GM12878 (cell line): Measurements from ENCODE around the gene TSHZ2. TPM values are rescaled to one million over a fixed set of nuclear protein-coding genes. Genes with fewer than 3 reads are reported as not detected.

ENCODE experiments used
- ATAC-seq: fragments of 200-7000 bp; cut with Tn5 transposase; 3 replicates; pipeline ENCODE4 v1.9.1; 2020; ENCODE audit warnings: mild to moderate bottlenecking, moderate library complexity
- BruUV-seq: library from RNA; stranded (reverse); fragments of 400-500 nt; replicated peaks from 2 replicates; lab custom pipeline; 2021; lab: Mats Ljungman, UMichigan
- CTCF ChIA-PET: fragments of 300-600 bp; sonication (Branson Sonifier 250); formaldehyde crosslinking; extraction: SDS; loops from one replicate; lab custom pipeline; 2021; ENCODE audit warnings: inconsistent platforms; lab: Yijun Ruan, JAX
- POLR2A ChIA-PET: fragments of 350-600 bp; formaldehyde crosslinking; extraction: SDS; loops from one replicate; lab custom pipeline; 2021; ENCODE audit warnings: inconsistent platforms; lab: Charles Lee
- RAD21 ChIA-PET: fragments of 300-600 bp; sonication (Branson Sonifier 250); formaldehyde crosslinking; loops from one replicate; lab custom pipeline; 2023; ENCODE audit warnings: antibody characterized with exemption; ENCODE audit not compliant: unreplicated experiment; lab: Charles Lee
- SMC1A ChIA-PET: fragments of 300-600 bp; sonication (Branson Sonifier 250); formaldehyde crosslinking; loops from one replicate; lab custom pipeline; 2023; ENCODE audit not compliant: unreplicated experiment, uncharacterized antibody; lab: Charles Lee
- DNase-seq: peaks from one replicate; pipeline ENCODE4 v3.0.0-alpha.2; 2011; ENCODE audit warnings: low read depth, low spot score
- FAIRE-seq: peaks from 3 replicates; lab custom pipeline; 2011; peaks lifted over from hg19 to GRCh38; lab: Jason Lieb, UNC
- H2AFZ ChIP-seq: 2 replicates; pipeline ENCODE4 v1.6.0; 2011; ENCODE audit warnings: low read depth, low read length, control low read depth; ENCODE audit not compliant: control insufficient read depth
- H3K27ac ChIP-seq: 2 replicates; pipeline ENCODE4 v1.5.1; 2011; ENCODE audit warnings: control low read depth; ENCODE audit not compliant: control insufficient read depth, insufficient read depth
- H3K27me3 ChIP-seq, 2 experiments: replicated peaks in 1 of 2; 2 replicates each; pipeline versions ENCODE4 v1.6.0 to v1.6.1; 2011; ENCODE audit warnings: low read length in 1 of 2; ENCODE audit not compliant: control insufficient read depth in 2 of 2, insufficient read depth in 2 of 2
- H3K36me3 ChIP-seq, 2 experiments: 2 replicates each; pipeline ENCODE4 v1.5.1; 2011; ENCODE audit warnings: low read length in 1 of 2; ENCODE audit not compliant: control insufficient read depth in 2 of 2, insufficient read depth in 2 of 2
- H3K4me1 ChIP-seq: 2 replicates; pipeline ENCODE4 v1.6.1; 2011; ENCODE audit warnings: mild to moderate bottlenecking, low read length, moderate library complexity, mixed read lengths; ENCODE audit not compliant: control insufficient read depth, insufficient read depth
- H3K4me2 ChIP-seq: 2 replicates; pipeline ENCODE4 v1.6.0; 2011; ENCODE audit warnings: control low read depth; ENCODE audit not compliant: control insufficient read depth, insufficient read depth
- H3K4me3 ChIP-seq: fragments of 200-600 bp; sonication (generic); 2 replicates; pipeline ENCODE4 v1.5.1; 2016
- H3K79me2 ChIP-seq: 2 replicates; pipeline ENCODE4 v1.6.0; 2011; ENCODE audit warnings: low read length; ENCODE audit not compliant: control insufficient read depth, insufficient read depth
- H3K9ac ChIP-seq: 2 replicates; pipeline ENCODE4 v1.8.0; 2011; ENCODE audit warnings: low read length, control low read depth, mixed read lengths; ENCODE audit not compliant: control insufficient read depth, insufficient read depth
- H3K9me3 ChIP-seq: replicated peaks from 3 replicates; pipeline ENCODE4 v1.5.1; 2011; ENCODE audit warnings: mild to moderate bottlenecking, low read length; ENCODE audit not compliant: control insufficient read depth, insufficient read depth
- H4K20me1 ChIP-seq: 2 replicates; pipeline ENCODE4 v1.6.0; 2011; ENCODE audit not compliant: control insufficient read depth, insufficient read depth
- ATF7 ChIP-seq: fragments of 450-650 bp; IDR thresholded peaks from 2 replicates; pipeline ENCODE4 v1.6.1; 2016; ENCODE audit warnings: low read depth, mild to moderate bottlenecking
- JUND ChIP-seq: IDR thresholded peaks from 2 replicates; pipeline ENCODE4 v1.6.1; 2012; ENCODE audit warnings: low read depth, mild to moderate bottlenecking, low read length, improper control_type of control experiment, moderate library complexity
- TARDBP ChIP-seq: IDR thresholded peaks from 2 replicates; pipeline ENCODE4 v1.6.1; 2016; ENCODE audit warnings: borderline replicate concordance
- TCF12 ChIP-seq: IDR thresholded peaks from 2 replicates; pipeline ENCODE4 v1.6.1; 2011; ENCODE audit warnings: low read depth, mild to moderate bottlenecking, low read length
- WGBS: methylation state at CpG from one replicate; pipeline ENCODE4 v1.1.6; 2016; ENCODE audit warnings: low lambda C conversion rate; ENCODE audit not compliant: insufficient replicate concordance, insufficient coverage; ENCODE audit errors: missing lambda C conversion rate; 5-methylcytosine and 5-hydroxymethylcytosine counted together
- in situ Hi-C: fragments of 300-500 bp; cut with MboI; formaldehyde crosslinking; loops from 9 replicates; pipeline ENCODE4 v1.14.3; 2018; ENCODE audit warnings: mixed read lengths
- intact Hi-C: fragments of 100-400 bp; cut with micrococcal nuclease; formaldehyde crosslinking; loops from one replicate; pipeline ENCODE4 v1.14.2; 2022; ENCODE audit not compliant: unreplicated experiment
- polyA plus RNA-seq, 11 experiments: library from polyadenylated mRNA; depleted of rRNA in 4 of 11; unstranded in 6 of 11; stranded (reverse) in 5 of 11; fragments of >200 nt; fragmentation: Nextera tagmentation in 4 of 11; fragmentation: Illumina TruSeq in 1 of 11; extraction: Ambion mirVana in 4 of 11; extraction: Trizol in 1 of 11; gene quantifications; 1 replicate in 1 of 11; 2 replicates in 10 of 11; pipeline versions ENCODE4 v1.2.1 to v1.2.3, GENCODE V29; 2011 to 2016; ENCODE audit warnings: inconsistent platforms in 2 of 11, missing spikeins in 2 of 11, low read depth in 1 of 11
- total RNA-seq, 4 experiments: library from RNA; depleted of rRNA in 3 of 4; stranded (reverse); fragments of >200 nt in 3 of 4; fragmentation: Illumina TruSeq in 1 of 4; extraction: Trizol in 1 of 4; gene quantifications; 2 replicates each; pipeline versions ENCODE4 v1.2.1 to v1.2.3, GENCODE V29; 2013 to 2021
- TF ChIP-seq, protein P1 (sequence below): fragments of 150-350 bp; IDR thresholded peaks from 2 replicates; pipeline ENCODE4 v1.6.1; 2014; ENCODE audit warnings: mild to moderate bottlenecking, low read depth, low read length
- TF ChIP-seq, protein P2 (sequence below): fragments of 150-350 bp; IDR thresholded peaks from 2 replicates; pipeline ENCODE4 v1.6.1; 2016; ENCODE audit warnings: low read depth, low read length

TSHZ2 gene
- total and polyA plus RNA-seq, 10 of the 15 experiments (the other 5 are each of a cell fraction or from before 2014, with no cell fraction given): 0.01 to 0.86 (median 0.13) TPM; not detected in 2

DNA sequence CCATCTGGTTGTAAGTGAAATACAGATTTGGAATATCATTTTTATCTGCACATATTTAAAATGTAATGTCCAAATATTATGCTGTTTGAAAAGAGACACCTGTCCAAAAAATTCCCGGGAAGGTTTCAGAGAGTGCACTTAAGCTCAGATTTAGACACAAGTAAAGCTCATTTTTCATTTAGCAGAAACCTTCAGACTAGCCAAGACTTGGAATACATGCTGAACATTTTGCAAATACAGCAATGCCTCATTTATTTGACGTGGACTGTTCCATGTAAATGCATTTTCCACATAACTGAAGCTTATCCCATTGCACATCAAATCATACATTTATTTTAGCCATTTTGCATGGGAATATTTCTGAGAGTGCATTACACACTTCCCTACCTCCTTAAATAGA is 340.8 kb downstream of the TSHZ2 start:
- ATAC-seq (no peak), DNase-seq (no peak), FAIRE-seq (no peak)
- in situ Hi-C loops (no loop called here), intact Hi-C loops (no loop called here)
- Histone ChIP-seq H3K27ac (no peak overlapping the region), H2AFZ (no peak overlapping the region), H4K20me1 (no peaks in the 10 kb centered on the region), H3K27me3 (no peaks in the 10 kb centered on the region), H3K4me1 (no peaks in the 10 kb centered on the region), H3K9me3 (no peaks in the 10 kb centered on the region; the same call in 2 of the 3 replicates), H3K4me3 (no peak overlapping the region), H3K79me2 (no peaks in the 10 kb centered on the region), H3K9ac (no peak overlapping the region), H3K4me2 (no peak overlapping the region), H3K36me3 (no peaks in the 10 kb centered on the region)
- POLR2A ChIA-PET: no interaction called here
- 20% methylated on average over 2 of the region's 2 CpGs for WGBS
- SMC1A ChIA-PET: no interaction called here
- RAD21 ChIA-PET: no interaction called here
- BruUV-seq: no TSS peak
- CTCF ChIA-PET: no interaction called here
- TF ChIP-seq, protein P1, sequence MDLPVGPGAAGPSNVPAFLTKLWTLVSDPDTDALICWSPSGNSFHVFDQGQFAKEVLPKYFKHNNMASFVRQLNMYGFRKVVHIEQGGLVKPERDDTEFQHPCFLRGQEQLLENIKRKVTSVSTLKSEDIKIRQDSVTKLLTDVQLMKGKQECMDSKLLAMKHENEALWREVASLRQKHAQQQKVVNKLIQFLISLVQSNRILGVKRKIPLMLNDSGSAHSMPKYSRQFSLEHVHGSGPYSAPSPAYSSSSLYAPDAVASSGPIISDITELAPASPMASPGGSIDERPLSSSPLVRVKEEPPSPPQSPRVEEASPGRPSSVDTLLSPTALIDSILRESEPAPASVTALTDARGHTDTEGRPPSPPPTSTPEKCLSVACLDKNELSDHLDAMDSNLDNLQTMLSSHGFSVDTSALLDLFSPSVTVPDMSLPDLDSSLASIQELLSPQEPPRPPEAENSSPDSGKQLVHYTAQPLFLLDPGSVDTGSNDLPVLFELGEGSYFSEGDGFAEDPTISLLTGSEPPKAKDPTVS: no peak
- TF ChIP-seq, protein P2, sequence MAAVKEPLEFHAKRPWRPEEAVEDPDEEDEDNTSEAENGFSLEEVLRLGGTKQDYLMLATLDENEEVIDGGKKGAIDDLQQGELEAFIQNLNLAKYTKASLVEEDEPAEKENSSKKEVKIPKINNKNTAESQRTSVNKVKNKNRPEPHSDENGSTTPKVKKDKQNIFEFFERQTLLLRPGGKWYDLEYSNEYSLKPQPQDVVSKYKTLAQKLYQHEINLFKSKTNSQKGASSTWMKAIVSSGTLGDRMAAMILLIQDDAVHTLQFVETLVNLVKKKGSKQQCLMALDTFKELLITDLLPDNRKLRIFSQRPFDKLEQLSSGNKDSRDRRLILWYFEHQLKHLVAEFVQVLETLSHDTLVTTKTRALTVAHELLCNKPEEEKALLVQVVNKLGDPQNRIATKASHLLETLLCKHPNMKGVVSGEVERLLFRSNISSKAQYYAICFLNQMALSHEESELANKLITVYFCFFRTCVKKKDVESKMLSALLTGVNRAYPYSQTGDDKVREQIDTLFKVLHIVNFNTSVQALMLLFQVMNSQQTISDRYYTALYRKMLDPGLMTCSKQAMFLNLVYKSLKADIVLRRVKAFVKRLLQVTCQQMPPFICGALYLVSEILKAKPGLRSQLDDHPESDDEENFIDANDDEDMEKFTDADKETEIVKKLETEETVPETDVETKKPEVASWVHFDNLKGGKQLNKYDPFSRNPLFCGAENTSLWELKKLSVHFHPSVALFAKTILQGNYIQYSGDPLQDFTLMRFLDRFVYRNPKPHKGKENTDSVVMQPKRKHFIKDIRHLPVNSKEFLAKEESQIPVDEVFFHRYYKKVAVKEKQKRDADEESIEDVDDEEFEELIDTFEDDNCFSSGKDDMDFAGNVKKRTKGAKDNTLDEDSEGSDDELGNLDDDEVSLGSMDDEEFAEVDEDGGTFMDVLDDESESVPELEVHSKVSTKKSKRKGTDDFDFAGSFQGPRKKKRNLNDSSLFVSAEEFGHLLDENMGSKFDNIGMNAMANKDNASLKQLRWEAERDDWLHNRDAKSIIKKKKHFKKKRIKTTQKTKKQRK: no peak
- TF ChIP-seq TARDBP: no peak
- TF ChIP-seq JUND: no peak
- TF ChIP-seq ATF7: no peak
- no peak for TF ChIP-seq TCF12
